GM23338 (cell line): ENCODE data around the gene CCND1. TPM values are rescaled to one million over a fixed set of nuclear protein-coding genes. Genes with fewer than 3 reads are reported as not detected.
A peak's percentile ranks its signal among the peaks of the same experiment; 100 is the strongest.

Experiments
- ATAC-seq: fragments of 200-7000 bp; cut with Tn5 transposase; 3 replicates; pipeline ENCODE4 v1.9.1; 2020
- DNase-seq: peaks from one replicate; pipeline ENCODE4 v3.0.0-alpha.2; 2015; ENCODE audit warnings: low spot score
- H2AFZ ChIP-seq: fragments of 200-600 bp; sonication (generic); 2 replicates; pipeline ENCODE4 v1.8.0; 2016; ENCODE audit warnings: antibody characterized with exemption, mild to moderate bottlenecking, moderate library complexity
- H3F3A ChIP-seq: fragments of 200-600 bp; sonication (generic); replicated peaks from 2 replicates; pipeline ENCODE4 v1.8.0; 2017; ENCODE audit warnings: antibody characterized with exemption, mixed run types, low read depth
- H3K27ac ChIP-seq: fragments of 200-600 bp; sonication (generic); 2 replicates; pipeline ENCODE4 v1.6.1; 2016; ENCODE audit warnings: low read depth
- H3K27me3 ChIP-seq: fragments of 200-600 bp; sonication (generic); 2 replicates; pipeline ENCODE4 v1.8.0; 2016; ENCODE audit warnings: mild to moderate bottlenecking, mixed run types, moderate library complexity; ENCODE audit not compliant: insufficient read depth
- H3K36me3 ChIP-seq: fragments of 200-600 bp; sonication (generic); 2 replicates; pipeline ENCODE4 v1.8.0; 2016; ENCODE audit warnings: mild to moderate bottlenecking; ENCODE audit not compliant: insufficient read depth
- H3K4me1 ChIP-seq: fragments of 200-600 bp; sonication (generic); 2 replicates; pipeline ENCODE4 v1.8.0; 2016; ENCODE audit warnings: mild to moderate bottlenecking, moderate library complexity; ENCODE audit not compliant: insufficient read depth
- H3K4me2 ChIP-seq: fragments of 200-600 bp; sonication (generic); 2 replicates; pipeline ENCODE4 v1.7.1; 2017; ENCODE audit warnings: mixed run types
- H3K4me3 ChIP-seq: fragments of 200-600 bp; sonication (generic); 2 replicates; pipeline ENCODE4 v1.6.1; 2016; ENCODE audit warnings: mixed run types
- H3K79me2 ChIP-seq: fragments of 200-600 bp; sonication (generic); replicated peaks from 2 replicates; pipeline ENCODE4 v1.8.0; 2017; ENCODE audit warnings: mild to moderate bottlenecking; ENCODE audit not compliant: insufficient read depth
- H3K9me2 ChIP-seq: fragments of 200-600 bp; sonication (generic); 2 replicates; pipeline ENCODE4 v1.8.0; 2017; ENCODE audit not compliant: insufficient read depth
- H4K20me1 ChIP-seq: fragments of 200-600 bp; sonication (generic); replicated peaks from 2 replicates; pipeline ENCODE4 v1.8.0; 2017; ENCODE audit warnings: mild to moderate bottlenecking; ENCODE audit not compliant: insufficient read depth
- H3K27ac Mint-ChIP-seq: 2 replicates; pipeline ENCODE4 v1.8.0; 2020; ENCODE audit warnings: inconsistent platforms, mild to moderate bottlenecking, moderate library complexity, mixed read lengths
- H3K27me3 Mint-ChIP-seq: 3 replicates; pipeline ENCODE4 v1.8.0; 2022; ENCODE audit warnings: low read depth, mild to moderate bottlenecking, moderate library complexity, mixed read lengths, inconsistent platforms; ENCODE audit not compliant: insufficient read depth, poor library complexity
- H3K36me3 Mint-ChIP-seq: 3 replicates; pipeline ENCODE4 v1.8.0; 2021; ENCODE audit warnings: low read depth, mild to moderate bottlenecking, inconsistent platforms, moderate library complexity, mixed read lengths
- H3K4me1 Mint-ChIP-seq: 3 replicates; pipeline ENCODE4 v1.8.0; 2020; ENCODE audit warnings: mild to moderate bottlenecking, inconsistent platforms, mixed read lengths
- H3K4me3 Mint-ChIP-seq: 3 replicates; pipeline ENCODE4 v1.8.0; 2021; ENCODE audit warnings: moderate library complexity, mild to moderate bottlenecking, inconsistent platforms, mixed read lengths
- H3K9me3 Mint-ChIP-seq: 3 replicates; pipeline ENCODE4 v1.8.0; 2020; ENCODE audit warnings: moderate library complexity, mild to moderate bottlenecking, inconsistent platforms, mixed read lengths
- CREB1 ChIP-seq: fragments of 250-450 bp; sonication (Bioruptor Pico); IDR thresholded peaks from 2 replicates; pipeline ENCODE4 v1.5.0; 2020; ENCODE audit warnings: low read depth, mild to moderate bottlenecking, moderate library complexity
- CTCF ChIP-seq, 2 experiments: fragments of 200-600 bp in 1 of 2; sonication (generic) in 1 of 2; conservative IDR thresholded peaks; 2 replicates each; pipeline versions ENCODE4 v1.5.1 to v1.6.1; 2016 to 2017; ENCODE audit warnings: antibody characterized with exemption in 2 of 2, low read depth in 2 of 2, mild to moderate bottlenecking in 2 of 2, moderate library complexity in 1 of 2
- ETS1 ChIP-seq: IDR thresholded peaks from 2 replicates; pipeline ENCODE4 v1.6.1; 2016; ENCODE audit warnings: antibody characterized with exemption
- EZH2 ChIP-seq: fragments of 200-600 bp; sonication (generic); IDR thresholded peaks from one replicate; pipeline ENCODE4 v1.8.0; 2017; ENCODE audit warnings: antibody characterized with exemption, mild to moderate bottlenecking, low read depth; ENCODE audit not compliant: unreplicated experiment
- EZH2phosphoT487 ChIP-seq: fragments of 200-600 bp; sonication (generic); IDR thresholded peaks from one replicate; pipeline ENCODE4 v1.8.1; 2018; ENCODE audit warnings: antibody characterized with exemption; ENCODE audit not compliant: unreplicated experiment
- JUNB ChIP-seq: IDR thresholded peaks from one replicate; pipeline ENCODE4 v1.6.1; 2016; ENCODE audit warnings: antibody characterized with exemption; ENCODE audit not compliant: unreplicated experiment
- STAT1 ChIP-seq: IDR thresholded peaks from one replicate; pipeline ENCODE4 v1.6.1; 2016; ENCODE audit warnings: antibody characterized with exemption; ENCODE audit not compliant: unreplicated experiment
- ZNF114 ChIP-seq: fragments of 250-450 bp; sonication (Bioruptor Pico); IDR thresholded peaks from 2 replicates; pipeline ENCODE4 v1.5.0; 2020; ENCODE audit warnings: mild to moderate bottlenecking, moderate library complexity
- ZNF331 ChIP-seq: fragments of 250-450 bp; sonication (Bioruptor Pico); IDR thresholded peaks from 2 replicates; pipeline ENCODE4 v1.5.0; 2020; ENCODE audit warnings: low read depth, mild to moderate bottlenecking, moderate library complexity
- polyA plus RNA-seq: library from polyadenylated mRNA; unstranded; fragments of >200 nt; fragmentation: Nextera tagmentation; extraction: Ambion mirVana; gene quantifications from 2 replicates; pipeline ENCODE4 v1.2.1, GENCODE V29; 2016
- total RNA-seq: library from RNA; depleted of rRNA; stranded (reverse); fragments of >200 nt; shearing (Covaris generic); gene quantifications from 2 replicates; pipeline ENCODE4 v1.2.3, GENCODE V29; 2014
- TF ChIP-seq, protein P1 (sequence below): fragments of 250-450 bp; sonication (Bioruptor Pico); IDR thresholded peaks from 2 replicates; pipeline ENCODE4 v1.5.0; 2020; ENCODE audit warnings: mild to moderate bottlenecking, moderate library complexity

The CCND1 gene
- total and polyA plus RNA-seq, 2 experiments from 2014 or later: 109 to 183 TPM

- H3K36me3 ChIP-seq: no peaks in the 10 kb centered on the region
- no peak overlapping the region for H3K4me3 Mint-ChIP-seq
- H3K4me3 ChIP-seq: no peak overlapping the region
- H3K9me2 ChIP-seq: no peaks in the 10 kb centered on the region
- no peaks in the 10 kb centered on the region for H3F3A ChIP-seq
- ATAC-seq (no peak), DNase-seq (no peak)
- H3K36me3 Mint-ChIP-seq: no peaks in the 10 kb centered on the region
- no peak overlapping the region for H3K27ac ChIP-seq
- H2AFZ ChIP-seq: peak overlapping the region; percentile 63; the same call in 1 of the 2 replicates
- H3K27me3 Mint-ChIP-seq: peaks cover 13% of the 10 kb centered on the region
- H4K20me1 ChIP-seq: no peaks in the 10 kb centered on the region
- no peak overlapping the region for H3K4me2 ChIP-seq
- H3K4me1 ChIP-seq: no peaks in the 10 kb centered on the region
- TF ChIP-seq JUNB (no peak), EZH2 (no peak), EZH2phosphoT487 (no peak), ETS1 (no peak), ZNF331 (no peak), CREB1 (no peak), CTCF (conservative IDR thresholded peaks at IDR 0.05; ENCODE audit: low read depth in 2 of 2) (no peak), STAT1 (no peak), ZNF114 (CRISPR knock-in tag) (no peak)
- TF ChIP-seq, protein P1, sequence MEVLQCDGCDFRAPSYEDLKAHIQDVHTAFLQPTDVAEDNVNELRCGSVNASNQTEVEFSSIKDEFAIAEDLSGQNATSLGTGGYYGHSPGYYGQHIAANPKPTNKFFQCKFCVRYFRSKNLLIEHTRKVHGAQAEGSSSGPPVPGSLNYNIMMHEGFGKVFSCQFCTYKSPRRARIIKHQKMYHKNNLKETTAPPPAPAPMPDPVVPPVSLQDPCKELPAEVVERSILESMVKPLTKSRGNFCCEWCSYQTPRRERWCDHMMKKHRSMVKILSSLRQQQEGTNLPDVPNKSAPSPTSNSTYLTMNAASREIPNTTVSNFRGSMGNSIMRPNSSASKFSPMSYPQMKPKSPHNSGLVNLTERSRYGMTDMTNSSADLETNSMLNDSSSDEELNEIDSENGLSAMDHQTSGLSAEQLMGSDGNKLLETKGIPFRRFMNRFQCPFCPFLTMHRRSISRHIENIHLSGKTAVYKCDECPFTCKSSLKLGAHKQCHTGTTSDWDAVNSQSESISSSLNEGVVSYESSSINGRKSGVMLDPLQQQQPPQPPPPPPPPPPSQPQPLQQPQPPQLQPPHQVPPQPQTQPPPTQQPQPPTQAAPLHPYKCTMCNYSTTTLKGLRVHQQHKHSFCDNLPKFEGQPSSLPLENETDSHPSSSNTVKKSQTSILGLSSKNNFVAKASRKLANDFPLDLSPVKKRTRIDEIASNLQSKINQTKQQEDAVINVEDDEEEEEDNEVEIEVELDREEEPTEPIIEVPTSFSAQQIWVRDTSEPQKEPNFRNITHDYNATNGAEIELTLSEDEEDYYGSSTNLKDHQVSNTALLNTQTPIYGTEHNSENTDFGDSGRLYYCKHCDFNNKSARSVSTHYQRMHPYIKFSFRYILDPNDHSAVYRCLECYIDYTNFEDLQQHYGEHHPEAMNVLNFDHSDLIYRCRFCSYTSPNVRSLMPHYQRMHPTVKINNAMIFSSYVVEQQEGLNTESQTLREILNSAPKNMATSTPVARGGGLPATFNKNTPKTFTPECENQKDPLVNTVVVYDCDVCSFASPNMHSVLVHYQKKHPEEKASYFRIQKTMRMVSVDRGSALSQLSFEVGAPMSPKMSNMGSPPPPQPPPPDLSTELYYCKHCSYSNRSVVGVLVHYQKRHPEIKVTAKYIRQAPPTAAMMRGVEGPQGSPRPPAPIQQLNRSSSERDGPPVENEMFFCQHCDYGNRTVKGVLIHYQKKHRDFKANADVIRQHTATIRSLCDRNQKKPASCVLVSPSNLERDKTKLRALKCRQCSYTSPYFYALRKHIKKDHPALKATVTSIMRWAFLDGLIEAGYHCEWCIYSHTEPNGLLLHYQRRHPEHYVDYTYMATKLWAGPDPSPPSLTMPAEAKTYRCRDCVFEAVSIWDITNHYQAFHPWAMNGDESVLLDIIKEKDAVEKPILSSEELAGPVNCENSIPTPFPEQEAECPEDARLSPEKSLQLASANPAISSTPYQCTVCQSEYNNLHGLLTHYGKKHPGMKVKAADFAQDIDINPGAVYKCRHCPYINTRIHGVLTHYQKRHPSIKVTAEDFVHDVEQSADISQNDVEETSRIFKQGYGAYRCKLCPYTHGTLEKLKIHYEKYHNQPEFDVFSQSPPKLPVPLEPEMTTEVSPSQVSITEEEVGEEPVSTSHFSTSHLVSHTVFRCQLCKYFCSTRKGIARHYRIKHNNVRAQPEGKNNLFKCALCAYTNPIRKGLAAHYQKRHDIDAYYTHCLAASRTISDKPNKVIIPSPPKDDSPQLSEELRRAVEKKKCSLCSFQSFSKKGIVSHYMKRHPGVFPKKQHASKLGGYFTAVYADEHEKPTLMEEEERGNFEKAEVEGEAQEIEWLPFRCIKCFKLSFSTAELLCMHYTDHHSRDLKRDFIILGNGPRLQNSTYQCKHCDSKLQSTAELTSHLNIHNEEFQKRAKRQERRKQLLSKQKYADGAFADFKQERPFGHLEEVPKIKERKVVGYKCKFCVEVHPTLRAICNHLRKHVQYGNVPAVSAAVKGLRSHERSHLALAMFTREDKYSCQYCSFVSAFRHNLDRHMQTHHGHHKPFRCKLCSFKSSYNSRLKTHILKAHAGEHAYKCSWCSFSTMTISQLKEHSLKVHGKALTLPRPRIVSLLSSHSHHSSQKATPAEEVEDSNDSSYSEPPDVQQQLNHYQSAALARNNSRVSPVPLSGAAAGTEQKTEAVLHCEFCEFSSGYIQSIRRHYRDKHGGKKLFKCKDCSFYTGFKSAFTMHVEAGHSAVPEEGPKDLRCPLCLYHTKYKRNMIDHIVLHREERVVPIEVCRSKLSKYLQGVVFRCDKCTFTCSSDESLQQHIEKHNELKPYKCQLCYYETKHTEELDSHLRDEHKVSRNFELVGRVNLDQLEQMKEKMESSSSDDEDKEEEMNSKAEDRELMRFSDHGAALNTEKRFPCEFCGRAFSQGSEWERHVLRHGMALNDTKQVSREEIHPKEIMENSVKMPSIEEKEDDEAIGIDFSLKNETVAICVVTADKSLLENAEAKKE (CRISPR knock-in tag): no peak
- no peaks in the 10 kb centered on the region; the same call in 2 of the 3 replicates for H3K4me1 Mint-ChIP-seq
- no peaks in the 10 kb centered on the region for H3K79me2 ChIP-seq
- H3K9me3 Mint-ChIP-seq: no peaks in the 10 kb centered on the region; the same call in 2 of the 3 replicates
- H3K27me3 ChIP-seq: peaks cover 7% of the 10 kb centered on the region; the same call in 1 of the 2 replicates
- no peak overlapping the region for H3K27ac Mint-ChIP-seq
Measured at GRCh38 chr11:69682221-69682620, 41.3 kb downstream of the CCND1 start.
